ENCODE measurements around the gene MAGI2.

The MAGI2 gene

GRCh38 chr7:78703391-78703790, 750.1 kb downstream of the MAGI2 start:
- DNase-seq = no peak

DNA sequence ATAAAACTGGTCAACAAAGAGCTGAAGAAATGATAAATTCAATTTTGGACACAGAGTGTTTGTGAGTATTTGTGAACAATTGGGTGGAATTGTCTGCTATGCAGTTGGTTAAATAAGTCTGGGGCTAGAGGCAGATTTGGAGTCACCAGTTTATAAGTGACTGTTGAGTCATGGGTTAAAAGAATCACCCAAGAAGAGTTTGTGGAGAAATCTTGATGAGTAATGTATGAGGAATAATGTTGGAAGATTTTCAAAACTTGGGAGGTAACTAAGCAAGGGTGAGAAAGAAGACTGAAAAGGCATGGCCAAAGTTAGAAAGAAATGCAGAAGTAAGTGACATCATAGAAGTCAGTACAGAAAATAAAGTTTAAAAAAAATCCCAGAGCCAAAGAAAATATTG, 750.7 kb downstream of the MAGI2 start:
- DNase-seq = no peak

GRCh38 chr7:78695826-78696225, 757.6 kb downstream of the MAGI2 start:
- DNase-seq = no peak

DNA sequence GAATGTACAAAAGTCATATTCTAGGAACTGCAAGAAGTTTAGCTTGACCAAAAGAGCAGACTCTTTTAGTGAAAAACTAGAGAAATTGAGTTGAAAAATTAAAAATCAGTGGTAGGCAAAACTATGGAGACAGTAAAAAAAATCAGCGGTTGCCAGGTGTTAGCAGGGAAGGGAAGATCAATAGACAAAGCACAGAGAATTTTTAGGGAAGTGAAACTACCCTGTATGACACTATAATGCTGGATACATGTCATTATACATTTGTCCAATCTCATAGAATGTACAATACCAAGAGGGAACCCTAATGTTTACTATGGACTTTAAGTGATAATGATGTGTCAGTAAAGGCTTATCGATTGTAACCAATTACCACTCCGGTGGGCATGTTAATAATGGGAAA, 761.9 kb downstream of the MAGI2 start:
- DNase-seq = no peak

DNA sequence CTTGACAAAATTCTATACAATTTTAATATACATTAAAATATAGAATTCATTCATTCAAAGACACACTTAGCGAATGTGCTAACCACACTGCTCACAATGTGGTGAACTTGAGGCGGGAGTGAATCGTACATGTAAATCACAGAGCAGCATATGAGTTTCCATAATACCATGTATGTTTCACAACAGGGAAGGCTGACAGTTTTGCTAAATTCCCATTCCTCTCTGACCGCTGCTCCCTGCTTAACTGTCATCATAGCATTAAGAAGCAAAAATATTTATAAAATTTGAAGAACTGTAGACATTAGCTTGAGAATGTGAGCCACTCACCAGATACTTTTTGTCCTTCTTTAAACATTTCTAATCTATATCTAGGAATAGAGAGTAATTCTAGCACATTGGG, 763.3 kb downstream of the MAGI2 start:
- DNase-seq = no peak

DNA sequence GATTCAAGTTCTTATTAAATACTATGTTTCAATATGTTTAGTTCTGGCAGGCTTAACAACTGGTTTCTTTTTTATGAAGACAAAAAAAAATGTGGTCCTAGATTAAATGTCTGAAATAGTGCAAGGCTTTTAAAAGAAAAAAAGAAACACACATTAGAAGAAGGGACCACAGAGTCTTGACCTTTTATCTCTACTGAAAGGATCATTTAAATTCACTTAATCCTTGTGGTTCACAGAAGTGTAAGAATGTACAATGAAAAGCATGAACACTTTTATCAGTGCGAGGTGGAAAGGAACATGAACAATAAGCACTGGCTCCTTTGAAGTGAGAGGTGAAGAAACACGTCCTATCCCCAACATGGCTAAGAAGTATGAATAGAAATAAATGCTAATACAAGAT, 765.1 kb downstream of the MAGI2 start:
- DNase-seq = no peak

DNA sequence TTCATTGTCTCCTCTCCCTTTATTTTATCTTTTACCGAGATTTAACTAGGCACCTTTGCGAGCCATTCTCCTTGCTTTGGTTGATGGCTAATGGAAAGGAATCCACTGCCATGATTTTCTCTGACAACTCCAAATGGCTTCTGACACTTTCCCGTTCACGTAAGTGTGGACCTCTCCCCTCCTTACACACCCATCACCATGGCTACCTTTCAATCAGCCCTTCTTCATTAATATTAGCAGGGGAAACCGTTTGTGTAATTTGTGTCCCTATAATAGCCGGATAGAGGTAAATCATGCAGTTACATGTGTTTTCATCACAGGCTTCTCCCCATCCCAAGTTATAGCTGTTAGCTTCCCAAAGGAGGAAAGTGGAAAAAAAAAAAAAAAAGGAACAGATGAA, 767.3 kb downstream of the MAGI2 start:
- no peak for DNase-seq

DNA sequence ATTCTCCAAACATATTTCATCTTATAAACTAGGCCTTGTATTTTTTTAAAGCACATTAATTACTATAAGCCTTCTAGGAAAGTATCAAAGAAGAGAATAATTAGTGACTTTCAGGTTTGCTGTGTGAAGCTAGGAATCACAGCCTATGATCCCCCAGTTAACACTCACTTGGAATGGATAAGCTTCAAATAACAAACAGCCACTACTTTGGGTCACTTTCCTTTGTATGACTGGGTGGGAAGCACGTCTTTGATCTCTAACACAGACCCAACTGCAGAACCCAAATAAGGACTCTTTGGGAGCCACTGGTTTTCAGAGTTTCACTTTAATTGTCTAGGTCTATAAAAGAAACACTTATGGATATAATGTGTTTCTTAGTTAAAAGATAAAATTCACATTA, 769.3 kb downstream of the MAGI2 start:
- DNase-seq = no peak

GRCh38 chr7:78683566-78683965, 769.9 kb downstream of the MAGI2 start:
- DNase-seq = no peak

DNA sequence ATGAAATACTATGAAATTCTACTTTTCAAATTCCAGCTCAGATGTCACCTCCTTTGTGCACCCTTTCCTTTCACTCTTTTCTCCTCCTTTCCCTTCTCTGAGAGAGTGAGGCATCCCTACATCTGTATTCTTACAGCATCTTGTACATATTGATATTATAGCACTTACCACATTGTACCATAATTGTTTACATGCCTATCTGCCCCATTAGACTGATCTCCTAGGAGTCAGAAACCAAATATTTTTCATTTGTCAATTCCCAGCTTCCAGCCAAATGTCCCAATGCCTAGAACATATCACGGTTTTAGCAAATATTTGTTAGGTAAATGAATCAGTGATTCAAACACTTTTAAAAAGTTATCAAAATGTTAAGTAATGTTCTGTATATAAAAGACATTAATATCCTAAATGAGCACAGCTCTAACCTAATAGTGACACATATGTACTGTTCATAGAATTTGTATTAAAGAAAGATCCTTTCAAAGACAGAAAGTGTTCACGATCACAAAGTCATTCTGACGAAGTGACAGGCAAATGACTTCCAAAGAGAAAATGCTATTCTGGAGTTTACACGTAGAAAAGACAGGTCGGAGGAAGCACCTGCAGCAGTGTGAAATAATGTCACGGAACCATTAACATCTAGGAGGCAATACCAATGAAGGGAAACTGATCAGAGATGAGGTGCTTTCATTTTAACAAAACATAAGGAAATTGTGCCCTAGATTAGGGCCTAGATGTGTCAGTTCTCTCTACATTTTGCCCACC, 774.2 kb downstream of the MAGI2 start:
- DNase-seq = no peak

GRCh38 chr7:78677391-78677790, 776.1 kb downstream of the MAGI2 start:
- DNase-seq = no peak

DNA sequence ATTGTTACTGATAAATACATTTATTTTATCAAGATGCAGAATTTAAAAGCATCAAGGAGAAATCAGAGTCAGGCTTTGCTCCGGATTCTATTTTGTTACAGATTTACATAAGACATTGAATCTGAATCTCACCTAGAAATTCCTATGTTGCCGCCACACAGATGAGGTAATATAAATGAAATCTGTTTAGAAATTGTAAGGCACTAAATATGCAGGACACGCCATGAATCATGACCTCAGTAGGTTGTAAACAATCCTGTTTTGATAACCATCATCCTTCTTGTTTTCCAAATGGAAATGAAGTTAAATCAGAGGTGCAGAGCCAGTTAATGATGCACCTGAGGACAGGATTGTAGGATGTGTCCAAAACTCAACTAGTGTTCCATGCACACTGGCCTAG, 778.0 kb downstream of the MAGI2 start:
- DNase-seq = no peak

DNA sequence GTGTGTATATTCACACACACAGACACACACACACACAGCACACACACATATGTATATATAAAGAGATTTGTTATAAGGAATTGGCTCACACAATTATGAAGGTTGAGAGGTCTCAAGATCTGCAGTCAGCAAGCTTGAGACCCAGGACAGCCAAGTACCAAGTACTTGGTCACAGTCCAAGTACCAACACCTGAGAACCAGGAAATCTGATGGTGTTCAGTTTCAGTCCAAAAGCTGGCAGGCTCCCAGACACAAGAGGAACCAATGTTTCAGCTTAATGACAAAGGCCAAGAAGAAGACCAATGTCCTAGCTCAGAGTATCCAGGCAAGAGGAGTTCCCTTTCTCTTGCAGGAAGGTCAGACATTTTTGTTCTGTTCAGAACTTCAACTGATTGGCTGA, 780.2 kb downstream of the MAGI2 start:
- no peak for DNase-seq

DNA sequence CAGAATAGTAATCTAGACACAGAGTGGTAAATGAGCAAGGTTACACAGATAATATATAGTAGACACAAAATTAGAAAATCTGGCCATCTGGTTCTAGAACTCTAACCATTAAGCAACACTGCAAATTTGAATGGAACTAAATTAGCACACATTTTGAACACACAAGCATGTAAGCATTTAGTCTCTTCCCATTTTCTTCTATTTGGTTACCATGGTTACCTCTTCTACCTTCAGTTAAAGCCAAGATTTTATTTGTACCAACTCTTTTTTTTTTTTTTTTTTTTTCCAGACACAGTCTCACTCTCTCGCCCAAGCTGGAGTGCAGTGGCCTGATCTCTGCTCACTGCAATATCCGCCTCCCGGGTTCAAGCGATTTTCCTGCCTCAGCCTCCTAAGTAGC, 790.5 kb downstream of the MAGI2 start:
- no peak for DNase-seq

- DNase-seq = no peak
These were observed 803.5 kb downstream of the MAGI2 start for GRCh38 chr7:78649976-78650375.

- no peak for DNase-seq
These were observed 804.2 kb downstream of the MAGI2 start for GRCh38 chr7:78649236-78649635.

- DNase-seq = no peak
These were observed 810.7 kb downstream of the MAGI2 start for GRCh38 chr7:78642751-78643150.

DNA sequence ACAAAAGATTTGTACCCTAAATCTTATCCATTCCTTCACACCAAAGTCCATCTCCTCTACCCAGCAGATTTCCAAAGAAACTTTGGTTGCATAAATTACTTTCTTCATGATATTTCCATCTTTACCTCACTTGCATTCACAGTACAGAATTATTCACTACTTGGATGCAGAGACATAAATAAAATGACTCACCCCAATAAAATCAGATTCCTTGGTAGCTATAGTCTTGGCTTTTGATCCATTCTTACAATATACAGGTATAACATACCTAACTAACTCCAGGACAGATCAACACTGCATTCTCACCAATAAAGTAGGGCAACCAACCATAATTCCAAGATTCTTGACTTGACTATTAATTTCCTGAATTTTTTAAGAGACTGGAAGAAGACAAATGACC, 815.1 kb downstream of the MAGI2 start:
- DNase-seq = no peak

GRCh38 chr7:78636727-78637126, 816.7 kb downstream of the MAGI2 start:
- no peak for DNase-seq

DNA sequence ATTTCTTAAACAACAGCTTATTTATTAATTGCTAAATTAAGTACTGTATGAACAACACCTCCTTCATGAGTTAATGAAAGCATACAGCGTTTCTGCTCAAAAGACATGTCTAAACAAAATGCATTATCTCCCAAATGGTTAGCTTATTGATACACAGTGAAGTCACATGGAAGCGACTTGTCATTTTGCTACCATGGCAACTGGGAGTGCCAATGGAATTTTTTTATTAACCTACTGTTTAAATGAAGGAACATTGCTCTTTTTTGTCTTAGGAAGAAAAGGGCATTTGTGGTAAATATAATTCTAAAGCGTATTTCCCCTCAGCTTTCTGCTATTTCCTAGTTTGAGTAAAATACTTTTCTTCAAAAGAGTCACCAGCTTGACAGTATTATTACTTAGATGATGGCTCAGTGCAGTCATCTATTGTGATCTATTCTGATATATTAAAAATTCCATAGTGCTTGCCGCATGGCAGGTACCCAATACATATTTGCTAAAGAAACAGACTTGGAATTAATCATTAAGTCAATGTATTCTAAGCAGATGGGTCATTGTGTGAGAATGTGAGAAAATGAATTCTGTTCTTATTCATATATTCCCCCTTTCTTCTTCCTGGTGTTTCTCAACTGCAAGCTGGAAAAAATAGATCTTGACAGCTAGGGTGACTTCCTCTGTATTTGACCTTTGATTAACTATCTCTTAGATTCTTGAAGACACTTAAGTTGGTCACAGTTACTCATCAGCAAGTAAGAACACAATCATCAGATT, 818.3 kb downstream of the MAGI2 start:
- DNase-seq = no peak

DNA sequence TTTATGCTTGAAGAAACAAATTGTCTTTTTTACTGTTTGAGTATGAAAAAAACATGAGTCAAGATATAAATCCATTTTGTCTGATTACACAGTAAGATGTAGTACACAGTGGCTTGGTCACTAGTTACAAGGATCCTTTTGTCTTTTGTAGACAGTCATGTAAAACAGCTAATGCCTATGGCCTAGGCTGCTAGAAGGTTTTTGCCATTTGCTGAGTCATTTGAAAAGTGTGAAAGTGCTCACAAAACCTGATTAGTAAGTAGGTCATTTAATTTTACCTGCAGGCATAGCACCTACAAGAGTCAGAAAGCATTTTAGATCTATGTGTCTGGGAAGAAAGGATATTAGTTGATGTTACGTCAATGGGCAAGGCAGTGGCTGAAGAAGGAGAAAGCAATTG, 819.4 kb downstream of the MAGI2 start:
- no peak for DNase-seq

DNA sequence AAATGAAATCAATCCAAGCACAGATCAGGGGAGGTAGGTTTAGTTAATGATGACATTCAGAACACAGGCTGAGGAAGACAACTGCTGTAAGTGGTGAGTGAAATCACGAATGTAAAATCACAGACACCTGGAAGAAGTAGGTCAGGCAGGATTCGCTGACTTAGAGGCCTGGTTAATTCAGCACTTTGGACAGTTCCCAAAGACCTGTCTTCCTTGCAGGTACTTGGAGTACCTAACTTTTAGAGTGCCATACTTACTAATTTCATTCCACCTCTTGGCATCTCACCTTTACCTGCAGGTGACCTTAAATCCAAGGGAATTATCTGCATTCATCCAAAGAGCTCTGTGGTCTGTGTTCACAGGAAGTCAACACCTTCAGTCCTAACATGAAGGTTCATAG, 832.5 kb downstream of the MAGI2 start:
- no peak for DNase-seq

GRCh38 chr7:78616539-78616938, 836.9 kb downstream of the MAGI2 start:
- no peak for DNase-seq

GRCh38 chr7:78609281-78609680, 844.2 kb downstream of the MAGI2 start:
- no peak for DNase-seq

GRCh38 chr7:78607099-78607498, 846.4 kb downstream of the MAGI2 start:
- DNase-seq = no peak

All from CD4-positive, alpha-beta T cell treated with Interleukin-12 subunit alpha and Interleukin-12 subunit beta, for 1 hour (primary cell).